HEK293 (cell line): ENCODE data around the gene AURKB.

Experiments used
- BCL11B ChIP-seq: fragments of 450-650 bp; formaldehyde crosslinking; IDR thresholded peaks from 2 replicates; pipeline ENCODE4 v1.5.1; 2016; ENCODE audit warnings: low read depth, missing biosample characterization, missing genetic modification characterization
- KLF9 ChIP-seq: fragments of 450-650 bp; formaldehyde crosslinking; IDR thresholded peaks from 2 replicates; pipeline ENCODE4 v1.5.1; 2016; ENCODE audit warnings: missing biosample characterization, missing genetic modification characterization, low read depth
- TRIM28 ChIP-seq: IDR thresholded peaks from 2 replicates; pipeline ENCODE4 v1.6.1; 2011; ENCODE audit warnings: low read length, control low read depth, borderline replicate concordance
- ZNF138 ChIP-seq: fragments of 450-650 bp; formaldehyde crosslinking; IDR thresholded peaks from 2 replicates; pipeline ENCODE4 v1.5.1; 2016; ENCODE audit warnings: missing biosample characterization, missing genetic modification characterization, borderline replicate concordance
- ZNF174 ChIP-seq: fragments of 450-650 bp; formaldehyde crosslinking; IDR thresholded peaks from 2 replicates; pipeline ENCODE4 v1.5.0; 2017; ENCODE audit warnings: missing biosample characterization, mild to moderate bottlenecking, missing genetic modification characterization
- ZNF391 ChIP-seq: fragments of 450-650 bp; formaldehyde crosslinking; IDR thresholded peaks from 2 replicates; pipeline ENCODE4 v1.5.1; 2016; ENCODE audit warnings: low read depth, missing biosample characterization, missing genetic modification characterization, borderline replicate concordance
- TF ChIP-seq, protein P1 (sequence below): fragments of 450-650 bp; formaldehyde crosslinking; IDR thresholded peaks from 2 replicates; pipeline ENCODE4 v1.5.1; 2017; ENCODE audit warnings: missing biosample characterization, missing genetic modification characterization
- TF ChIP-seq, protein P2 (sequence below): fragments of 450-650 bp; formaldehyde crosslinking; IDR thresholded peaks from 2 replicates; pipeline ENCODE4 v1.5.1; 2016; ENCODE audit warnings: missing biosample characterization, missing genetic modification characterization
- TF ChIP-seq, protein P3 (sequence below): fragments of 450-650 bp; formaldehyde crosslinking; IDR thresholded peaks from 2 replicates; pipeline ENCODE4 v1.5.1; 2016; ENCODE audit warnings: missing biosample characterization, missing genetic modification characterization, low read depth
- TF ChIP-seq, protein P4 (sequence below): fragments of 450-650 bp; formaldehyde crosslinking; IDR thresholded peaks from 2 replicates; pipeline ENCODE4 v1.5.1; 2016; ENCODE audit warnings: missing biosample characterization, missing genetic modification characterization
- TF ChIP-seq, protein P5 (sequence below): fragments of 450-650 bp; formaldehyde crosslinking; IDR thresholded peaks from 2 replicates; pipeline ENCODE4 v1.5.0; 2017; ENCODE audit warnings: missing biosample characterization, missing genetic modification characterization, borderline replicate concordance

DNA sequence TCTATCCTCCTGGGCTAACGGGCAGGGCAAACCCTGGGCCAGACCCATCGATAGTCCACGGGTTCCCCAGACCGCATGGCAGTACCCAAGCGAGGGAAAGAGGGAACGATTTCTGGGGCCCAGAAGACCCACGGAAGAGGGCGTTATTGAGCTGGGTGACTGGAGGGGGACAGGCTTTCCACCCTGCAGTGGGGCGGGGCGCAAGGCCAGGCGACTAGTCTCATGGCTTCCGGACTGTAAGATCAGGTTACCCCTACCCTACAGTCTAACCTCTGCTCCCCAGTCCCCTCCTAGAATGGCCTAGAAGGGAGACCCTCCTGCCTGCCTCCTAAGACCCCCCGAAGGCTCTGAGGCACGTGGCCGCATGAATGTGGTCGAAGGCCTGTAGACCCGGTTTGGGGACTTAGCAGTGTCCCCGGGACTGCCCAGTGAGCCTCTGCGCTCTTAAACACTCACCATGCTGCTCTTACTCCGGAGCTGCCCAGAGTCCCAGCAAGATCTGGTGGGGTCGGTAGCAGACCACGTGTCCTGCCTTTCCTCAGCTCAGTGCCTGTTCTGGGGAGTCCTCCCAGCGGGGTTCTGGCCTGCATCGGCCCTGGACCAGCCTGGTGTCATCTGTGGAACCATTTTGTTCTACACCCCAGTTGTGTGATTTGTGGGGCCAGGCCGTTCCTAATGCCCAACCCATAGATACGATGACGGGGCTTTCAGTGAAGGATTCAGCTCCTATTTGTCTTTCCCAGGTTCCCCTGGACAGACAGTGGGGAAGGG is 13.2 kb upstream of the AURKB start:
- TF ChIP-seq, protein P1, sequence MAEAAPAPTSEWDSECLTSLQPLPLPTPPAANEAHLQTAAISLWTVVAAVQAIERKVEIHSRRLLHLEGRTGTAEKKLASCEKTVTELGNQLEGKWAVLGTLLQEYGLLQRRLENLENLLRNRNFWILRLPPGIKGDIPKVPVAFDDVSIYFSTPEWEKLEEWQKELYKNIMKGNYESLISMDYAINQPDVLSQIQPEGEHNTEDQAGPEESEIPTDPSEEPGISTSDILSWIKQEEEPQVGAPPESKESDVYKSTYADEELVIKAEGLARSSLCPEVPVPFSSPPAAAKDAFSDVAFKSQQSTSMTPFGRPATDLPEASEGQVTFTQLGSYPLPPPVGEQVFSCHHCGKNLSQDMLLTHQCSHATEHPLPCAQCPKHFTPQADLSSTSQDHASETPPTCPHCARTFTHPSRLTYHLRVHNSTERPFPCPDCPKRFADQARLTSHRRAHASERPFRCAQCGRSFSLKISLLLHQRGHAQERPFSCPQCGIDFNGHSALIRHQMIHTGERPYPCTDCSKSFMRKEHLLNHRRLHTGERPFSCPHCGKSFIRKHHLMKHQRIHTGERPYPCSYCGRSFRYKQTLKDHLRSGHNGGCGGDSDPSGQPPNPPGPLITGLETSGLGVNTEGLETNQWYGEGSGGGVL (tag by site-specific recombination): peak; percentile 32; the same call in 1 of the 2 replicates
- TF ChIP-seq TRIM28 (no peak), ZNF391 (tag by site-specific recombination) (no peak), BCL11B (no peak), ZNF138 (no peak), ZNF174 (tag by site-specific recombination) (no peak), KLF9 (tag by site-specific recombination) (peak; percentile 45; the same call in 1 of the 2 replicates)
- TF ChIP-seq, protein P2, sequence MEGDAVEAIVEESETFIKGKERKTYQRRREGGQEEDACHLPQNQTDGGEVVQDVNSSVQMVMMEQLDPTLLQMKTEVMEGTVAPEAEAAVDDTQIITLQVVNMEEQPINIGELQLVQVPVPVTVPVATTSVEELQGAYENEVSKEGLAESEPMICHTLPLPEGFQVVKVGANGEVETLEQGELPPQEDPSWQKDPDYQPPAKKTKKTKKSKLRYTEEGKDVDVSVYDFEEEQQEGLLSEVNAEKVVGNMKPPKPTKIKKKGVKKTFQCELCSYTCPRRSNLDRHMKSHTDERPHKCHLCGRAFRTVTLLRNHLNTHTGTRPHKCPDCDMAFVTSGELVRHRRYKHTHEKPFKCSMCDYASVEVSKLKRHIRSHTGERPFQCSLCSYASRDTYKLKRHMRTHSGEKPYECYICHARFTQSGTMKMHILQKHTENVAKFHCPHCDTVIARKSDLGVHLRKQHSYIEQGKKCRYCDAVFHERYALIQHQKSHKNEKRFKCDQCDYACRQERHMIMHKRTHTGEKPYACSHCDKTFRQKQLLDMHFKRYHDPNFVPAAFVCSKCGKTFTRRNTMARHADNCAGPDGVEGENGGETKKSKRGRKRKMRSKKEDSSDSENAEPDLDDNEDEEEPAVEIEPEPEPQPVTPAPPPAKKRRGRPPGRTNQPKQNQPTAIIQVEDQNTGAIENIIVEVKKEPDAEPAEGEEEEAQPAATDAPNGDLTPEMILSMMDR (tag by site-specific recombination): peak; percentile 82
- TF ChIP-seq, protein P3, sequence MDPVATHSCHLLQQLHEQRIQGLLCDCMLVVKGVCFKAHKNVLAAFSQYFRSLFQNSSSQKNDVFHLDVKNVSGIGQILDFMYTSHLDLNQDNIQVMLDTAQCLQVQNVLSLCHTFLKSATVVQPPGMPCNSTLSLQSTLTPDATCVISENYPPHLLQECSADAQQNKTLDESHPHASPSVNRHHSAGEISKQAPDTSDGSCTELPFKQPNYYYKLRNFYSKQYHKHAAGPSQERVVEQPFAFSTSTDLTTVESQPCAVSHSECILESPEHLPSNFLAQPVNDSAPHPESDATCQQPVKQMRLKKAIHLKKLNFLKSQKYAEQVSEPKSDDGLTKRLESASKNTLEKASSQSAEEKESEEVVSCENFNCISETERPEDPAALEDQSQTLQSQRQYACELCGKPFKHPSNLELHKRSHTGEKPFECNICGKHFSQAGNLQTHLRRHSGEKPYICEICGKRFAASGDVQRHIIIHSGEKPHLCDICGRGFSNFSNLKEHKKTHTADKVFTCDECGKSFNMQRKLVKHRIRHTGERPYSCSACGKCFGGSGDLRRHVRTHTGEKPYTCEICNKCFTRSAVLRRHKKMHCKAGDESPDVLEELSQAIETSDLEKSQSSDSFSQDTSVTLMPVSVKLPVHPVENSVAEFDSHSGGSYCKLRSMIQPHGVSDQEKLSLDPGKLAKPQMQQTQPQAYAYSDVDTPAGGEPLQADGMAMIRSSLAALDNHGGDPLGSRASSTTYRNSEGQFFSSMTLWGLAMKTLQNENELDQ (tag by site-specific recombination): no peak
- TF ChIP-seq, protein P4, sequence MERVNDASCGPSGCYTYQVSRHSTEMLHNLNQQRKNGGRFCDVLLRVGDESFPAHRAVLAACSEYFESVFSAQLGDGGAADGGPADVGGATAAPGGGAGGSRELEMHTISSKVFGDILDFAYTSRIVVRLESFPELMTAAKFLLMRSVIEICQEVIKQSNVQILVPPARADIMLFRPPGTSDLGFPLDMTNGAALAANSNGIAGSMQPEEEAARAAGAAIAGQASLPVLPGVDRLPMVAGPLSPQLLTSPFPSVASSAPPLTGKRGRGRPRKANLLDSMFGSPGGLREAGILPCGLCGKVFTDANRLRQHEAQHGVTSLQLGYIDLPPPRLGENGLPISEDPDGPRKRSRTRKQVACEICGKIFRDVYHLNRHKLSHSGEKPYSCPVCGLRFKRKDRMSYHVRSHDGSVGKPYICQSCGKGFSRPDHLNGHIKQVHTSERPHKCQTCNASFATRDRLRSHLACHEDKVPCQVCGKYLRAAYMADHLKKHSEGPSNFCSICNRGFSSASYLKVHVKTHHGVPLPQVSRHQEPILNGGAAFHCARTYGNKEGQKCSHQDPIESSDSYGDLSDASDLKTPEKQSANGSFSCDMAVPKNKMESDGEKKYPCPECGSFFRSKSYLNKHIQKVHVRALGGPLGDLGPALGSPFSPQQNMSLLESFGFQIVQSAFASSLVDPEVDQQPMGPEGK (tag by site-specific recombination): peak; percentile 47
- TF ChIP-seq, protein P5, sequence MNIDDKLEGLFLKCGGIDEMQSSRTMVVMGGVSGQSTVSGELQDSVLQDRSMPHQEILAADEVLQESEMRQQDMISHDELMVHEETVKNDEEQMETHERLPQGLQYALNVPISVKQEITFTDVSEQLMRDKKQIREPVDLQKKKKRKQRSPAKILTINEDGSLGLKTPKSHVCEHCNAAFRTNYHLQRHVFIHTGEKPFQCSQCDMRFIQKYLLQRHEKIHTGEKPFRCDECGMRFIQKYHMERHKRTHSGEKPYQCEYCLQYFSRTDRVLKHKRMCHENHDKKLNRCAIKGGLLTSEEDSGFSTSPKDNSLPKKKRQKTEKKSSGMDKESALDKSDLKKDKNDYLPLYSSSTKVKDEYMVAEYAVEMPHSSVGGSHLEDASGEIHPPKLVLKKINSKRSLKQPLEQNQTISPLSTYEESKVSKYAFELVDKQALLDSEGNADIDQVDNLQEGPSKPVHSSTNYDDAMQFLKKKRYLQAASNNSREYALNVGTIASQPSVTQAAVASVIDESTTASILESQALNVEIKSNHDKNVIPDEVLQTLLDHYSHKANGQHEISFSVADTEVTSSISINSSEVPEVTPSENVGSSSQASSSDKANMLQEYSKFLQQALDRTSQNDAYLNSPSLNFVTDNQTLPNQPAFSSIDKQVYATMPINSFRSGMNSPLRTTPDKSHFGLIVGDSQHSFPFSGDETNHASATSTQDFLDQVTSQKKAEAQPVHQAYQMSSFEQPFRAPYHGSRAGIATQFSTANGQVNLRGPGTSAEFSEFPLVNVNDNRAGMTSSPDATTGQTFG: no peak
